Erythroblast (primary cell): ENCODE measurements around the gene SH2D1B.

Experiments
- GATA1 ChIP-seq: IDR thresholded peaks from 2 replicates; pipeline ENCODE4 v1.6.1; 2011; ENCODE audit warnings: low read depth, mild to moderate bottlenecking, control low read depth, low read length, moderate library complexity
- POLR2A ChIP-seq: IDR thresholded peaks from 2 replicates; pipeline ENCODE4 v1.6.1; 2011; ENCODE audit warnings: mild to moderate bottlenecking, low read length

GRCh38 chr1:162391790-162392563, 20.0 kb downstream of the SH2D1B start:
- TF ChIP-seq POLR2A (no peak), GATA1 (no peak)
